ENCODE data around the gene KIF16B.

- TF ChIP-seq CTCF (conservative IDR thresholded peaks at IDR 0.05; ENCODE audit: low read depth, low read length) (no peak), EZH2 (IDR thresholded peaks at IDR 0.05; ENCODE audit: borderline replicate concordance, low read depth, low read length, poor library complexity, severe bottlenecking) (no peak)
Observed at GRCh38 chr20:16400234-16400633, 173.0 kb downstream of the KIF16B start.
